Neural crest cell (in vitro differentiated cells): Measurements from ENCODE around the gene RENBP. TPM values are rescaled to one million over a fixed set of nuclear protein-coding genes. Genes with fewer than 3 reads are reported as not detected.

Experiments
- DNase-seq: peaks from one replicate; pipeline ENCODE4 v3.0.0; 2021; ENCODE audit warnings: low read depth, mixed read lengths, low spot score
- H3K27ac Mint-ChIP-seq: one replicate; pipeline ENCODE4 v1.8.0; 2021; ENCODE audit warnings: mild to moderate bottlenecking, mixed read lengths; ENCODE audit not compliant: unreplicated experiment
- H3K27me3 Mint-ChIP-seq: 2 replicates; pipeline ENCODE4 v1.8.0; 2021; ENCODE audit warnings: low read depth, mild to moderate bottlenecking, mixed read lengths
- H3K36me3 Mint-ChIP-seq: 2 replicates; pipeline ENCODE4 v1.8.0; 2021; ENCODE audit warnings: low read depth, mild to moderate bottlenecking, mixed read lengths
- H3K4me1 Mint-ChIP-seq: 2 replicates; pipeline ENCODE4 v1.8.0; 2021; ENCODE audit warnings: mixed read lengths
- H3K4me3 Mint-ChIP-seq: one replicate; pipeline ENCODE4 v1.8.0; 2021; ENCODE audit warnings: mild to moderate bottlenecking, mixed read lengths
- H3K9me3 Mint-ChIP-seq: 2 replicates; pipeline ENCODE4 v1.8.0; 2021; ENCODE audit warnings: mixed read lengths
- total RNA-seq: library from RNA; stranded (reverse); gene quantifications from 2 replicates; pipeline ENCODE4 v1.2.1, GENCODE V29; 2021
- TF ChIP-seq, protein P1 (sequence below): fragments of 200-600 bp; sonication (generic); conservative IDR thresholded peaks from 2 replicates; pipeline ENCODE4 v1.5.0; 2021; ENCODE audit warnings: antibody characterized with exemption, mild to moderate bottlenecking

The RENBP gene
- total RNA-seq, 1 donor from 2014 or later, result 11.4 TPM

DNA sequence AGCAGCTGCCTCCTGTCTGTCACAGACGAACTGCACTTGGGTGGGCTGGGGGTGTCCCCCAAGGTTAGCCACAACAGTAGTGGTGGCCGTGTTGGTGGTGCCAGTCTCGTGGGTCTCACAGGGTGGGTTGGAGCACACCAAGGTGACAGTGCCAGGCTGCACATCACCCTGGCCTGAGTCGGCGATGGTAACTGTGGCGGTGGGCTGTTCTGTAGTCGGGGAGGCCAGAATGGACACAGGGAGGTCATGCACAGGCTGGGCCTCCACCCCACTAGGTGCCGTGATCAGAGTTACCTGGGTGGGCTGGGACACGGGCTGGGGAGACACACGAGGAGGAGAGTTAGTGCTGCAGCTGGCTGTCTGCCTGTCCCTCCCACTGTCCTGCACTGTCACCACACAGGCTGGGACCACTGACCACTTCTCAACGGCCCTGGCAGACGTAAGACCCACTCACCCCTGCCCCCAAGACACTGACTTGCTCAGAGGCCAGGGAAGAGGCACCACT lies 10.8 kb upstream of the RENBP start:
- peaks cover 20% of the 10 kb centered on the region for H3K36me3 Mint-ChIP-seq
- TF ChIP-seq, protein P1, sequence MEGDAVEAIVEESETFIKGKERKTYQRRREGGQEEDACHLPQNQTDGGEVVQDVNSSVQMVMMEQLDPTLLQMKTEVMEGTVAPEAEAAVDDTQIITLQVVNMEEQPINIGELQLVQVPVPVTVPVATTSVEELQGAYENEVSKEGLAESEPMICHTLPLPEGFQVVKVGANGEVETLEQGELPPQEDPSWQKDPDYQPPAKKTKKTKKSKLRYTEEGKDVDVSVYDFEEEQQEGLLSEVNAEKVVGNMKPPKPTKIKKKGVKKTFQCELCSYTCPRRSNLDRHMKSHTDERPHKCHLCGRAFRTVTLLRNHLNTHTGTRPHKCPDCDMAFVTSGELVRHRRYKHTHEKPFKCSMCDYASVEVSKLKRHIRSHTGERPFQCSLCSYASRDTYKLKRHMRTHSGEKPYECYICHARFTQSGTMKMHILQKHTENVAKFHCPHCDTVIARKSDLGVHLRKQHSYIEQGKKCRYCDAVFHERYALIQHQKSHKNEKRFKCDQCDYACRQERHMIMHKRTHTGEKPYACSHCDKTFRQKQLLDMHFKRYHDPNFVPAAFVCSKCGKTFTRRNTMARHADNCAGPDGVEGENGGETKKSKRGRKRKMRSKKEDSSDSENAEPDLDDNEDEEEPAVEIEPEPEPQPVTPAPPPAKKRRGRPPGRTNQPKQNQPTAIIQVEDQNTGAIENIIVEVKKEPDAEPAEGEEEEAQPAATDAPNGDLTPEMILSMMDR, result no peak
- no peaks in the 10 kb centered on the region for H3K27me3 Mint-ChIP-seq

DNA sequence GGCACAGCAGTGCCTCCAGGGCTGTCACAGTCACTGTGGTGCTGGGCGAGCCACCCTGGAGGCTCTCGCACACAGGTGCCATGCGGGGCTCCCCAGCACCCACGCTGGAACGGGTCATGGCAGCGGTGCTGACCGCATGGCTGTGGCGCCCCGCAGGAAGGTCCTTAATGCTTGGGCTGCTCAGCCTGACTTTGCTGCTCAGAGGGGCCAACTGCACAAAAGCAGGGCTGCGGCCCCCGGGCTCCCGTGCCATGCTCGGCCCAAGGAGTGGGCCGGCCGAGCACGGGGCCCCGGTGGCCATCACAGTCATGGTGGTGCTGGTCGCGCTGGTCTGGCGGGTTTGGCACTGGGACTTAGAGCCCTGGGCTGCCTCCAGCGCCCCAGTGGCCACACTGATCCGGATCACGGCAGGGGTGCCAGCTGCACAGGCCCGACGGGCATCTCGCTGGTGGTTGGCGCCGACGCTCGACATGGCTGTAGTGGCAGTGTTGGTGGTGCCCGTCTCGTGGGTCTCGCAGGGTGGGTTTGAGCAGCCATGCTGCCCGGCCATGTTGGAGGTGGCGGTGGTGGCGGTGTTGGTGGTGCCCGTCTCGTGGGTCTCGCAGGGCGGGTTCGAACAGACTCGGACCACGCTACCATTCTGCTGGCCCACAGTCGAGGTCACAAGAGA lies 10.2 kb upstream of the RENBP start:
- Mint-ChIP-seq H3K9me3 (no peaks in the 10 kb centered on the region), H3K27ac (no peak overlapping the region), H3K4me1 (peaks cover 10% of the 10 kb centered on the region), H3K4me3 (peak overlapping the region; percentile 61), H3K27me3 (no peaks in the 10 kb centered on the region), H3K36me3 (peaks cover 21% of the 10 kb centered on the region)
- no peak for DNase-seq
- TF ChIP-seq, protein P1, result no peak

More for the DNA sequence above, 10.8 kb upstream of the RENBP start:
- H3K9me3 Mint-ChIP-seq, result no peaks in the 10 kb centered on the region
- H3K4me3 Mint-ChIP-seq, result peak overlapping the region; percentile 38
- H3K27ac Mint-ChIP-seq, result no peak overlapping the region
- no peak for DNase-seq
- H3K4me1 Mint-ChIP-seq, result peaks cover 9% of the 10 kb centered on the region

DNA sequence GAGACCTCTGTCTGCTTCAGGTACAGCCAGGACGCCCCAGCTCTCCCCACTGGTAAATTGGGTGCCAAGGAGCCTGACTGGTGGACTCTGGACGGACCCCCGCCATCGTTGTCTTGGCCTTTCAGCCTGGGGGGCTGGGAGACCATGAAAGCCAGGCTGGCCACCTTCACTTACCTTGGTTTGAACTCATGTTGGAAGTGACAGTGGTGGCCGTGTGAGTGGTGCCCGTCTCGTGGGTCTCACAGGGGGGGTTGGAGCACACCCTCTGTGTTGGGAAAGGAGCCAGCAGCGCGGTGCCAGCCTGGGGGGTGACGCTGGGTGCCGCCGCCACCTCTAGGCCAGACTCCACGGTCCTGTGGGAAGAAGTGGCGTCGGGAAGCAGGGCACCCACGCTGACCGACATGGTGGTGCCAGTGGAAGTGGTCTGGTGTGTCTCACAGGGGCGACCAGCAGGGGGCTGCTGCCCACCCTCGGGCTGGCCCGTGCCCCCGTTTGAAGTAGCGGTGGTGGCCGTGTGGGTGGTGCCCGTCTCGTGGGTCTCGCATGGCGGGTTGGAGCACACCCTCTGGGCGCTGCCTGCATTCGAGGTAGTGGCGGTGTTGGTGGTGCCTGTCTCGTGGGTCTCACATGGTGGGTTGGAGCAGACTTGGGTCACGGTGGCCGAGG lies 9.6 kb upstream of the RENBP start:
- Mint-ChIP-seq H3K4me1 (peaks cover 14% of the 10 kb centered on the region), H3K9me3 (no peaks in the 10 kb centered on the region), H3K27me3 (no peaks in the 10 kb centered on the region), H3K36me3 (peaks cover 25% of the 10 kb centered on the region), H3K27ac (no peak overlapping the region), H3K4me3 (peak overlapping the region; percentile 61)
- TF ChIP-seq, protein P1, result no peak
- DNase-seq, result no peak

DNA sequence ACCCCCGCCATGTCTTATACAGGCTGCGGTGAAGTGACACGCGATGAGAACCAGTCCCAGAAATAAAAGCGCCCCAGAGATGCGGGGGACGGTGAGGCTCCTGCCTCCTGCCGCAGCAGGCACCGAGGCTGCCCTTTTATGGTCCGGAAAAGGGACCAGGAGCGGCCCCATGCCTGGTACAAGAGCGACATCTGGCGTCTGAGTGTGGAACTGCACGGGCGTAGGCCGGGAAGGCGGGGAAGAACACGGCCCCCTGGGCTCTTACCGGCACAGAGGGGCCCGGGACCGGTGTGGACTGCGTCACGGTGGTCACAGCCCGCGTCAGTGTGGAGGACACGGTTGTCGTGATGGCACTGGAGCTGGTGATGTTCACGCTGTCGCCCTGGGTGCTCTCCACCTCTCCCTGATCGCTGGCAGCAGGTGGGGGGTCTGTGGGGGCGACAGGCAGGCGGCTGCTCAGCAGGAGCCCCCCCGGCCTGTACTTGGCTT lies 8.9 kb upstream of the RENBP start:
- Mint-ChIP-seq H3K9me3 (no peaks in the 10 kb centered on the region), H3K27me3 (peaks cover 2% of the 10 kb centered on the region), H3K4me1 (peaks cover 19% of the 10 kb centered on the region), H3K4me3 (peak overlapping the region; percentile 67), H3K36me3 (peaks cover 29% of the 10 kb centered on the region), H3K27ac (no peak overlapping the region)
- peak; percentile 96 for DNase-seq
- TF ChIP-seq, protein P1, result peak; percentile 97

DNA sequence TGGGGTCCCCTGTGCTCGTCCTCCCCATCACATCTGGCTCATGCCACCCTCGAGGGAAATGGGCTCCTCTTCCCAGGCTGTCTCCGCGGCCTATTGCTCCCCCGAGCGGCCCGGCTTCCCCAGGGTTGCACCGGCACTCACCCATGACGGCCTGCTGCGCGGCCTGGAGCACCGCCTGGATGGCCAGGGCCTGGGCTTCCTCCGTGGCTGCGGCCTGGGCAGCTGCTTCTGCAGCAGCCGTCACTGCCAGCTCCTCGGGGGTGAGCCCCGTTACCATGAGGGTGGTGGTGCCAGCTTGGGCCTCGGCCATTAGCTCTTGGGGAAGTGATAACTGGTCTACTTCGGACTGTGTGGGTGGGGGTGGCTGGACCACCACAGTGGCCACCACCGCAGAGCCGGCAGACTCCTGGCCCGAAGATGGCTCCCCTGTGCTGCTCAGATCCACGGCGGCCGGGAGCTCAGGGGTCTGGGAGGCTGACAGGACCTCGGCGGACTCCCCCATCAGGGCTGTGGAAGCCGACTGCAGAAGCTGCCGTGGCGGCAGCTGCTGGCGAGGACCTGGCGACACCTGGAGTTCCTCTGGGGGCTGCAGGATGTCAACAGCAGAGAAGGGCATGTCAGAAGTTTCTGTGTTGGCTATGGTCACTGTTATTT lies 8.1 kb upstream of the RENBP start:
- peaks cover 26% of the 10 kb centered on the region for H3K4me1 Mint-ChIP-seq
- H3K36me3 Mint-ChIP-seq, result peaks cover 34% of the 10 kb centered on the region
- peaks cover 2% of the 10 kb centered on the region for H3K9me3 Mint-ChIP-seq
- H3K27me3 Mint-ChIP-seq, result peaks cover 4% of the 10 kb centered on the region
- no peak overlapping the region for H3K27ac Mint-ChIP-seq
- TF ChIP-seq, protein P1, result no peak
- DNase-seq, result no peak
- no peak overlapping the region for H3K4me3 Mint-ChIP-seq
